Hepatocyte (in vitro differentiated cells): ENCODE data around the gene PLXNA2. TPM values are rescaled to one million over a fixed set of nuclear protein-coding genes. Genes with fewer than 3 reads are reported as not detected.

Source experiments
- DNase-seq: peaks from one replicate; pipeline ENCODE4 v3.0.0-alpha.2; 2016; ENCODE audit warnings: low spot score
- H2AFZ ChIP-seq: fragments of 200-600 bp; sonication (generic); 2 replicates; pipeline ENCODE4 v1.6.0; 2016; ENCODE audit warnings: antibody characterized with exemption, mild to moderate bottlenecking
- H3K27ac ChIP-seq: fragments of 200-600 bp; sonication (generic); 2 replicates; pipeline ENCODE4 v1.5.1; 2016; ENCODE audit warnings: mild to moderate bottlenecking
- H3K27me3 ChIP-seq: fragments of 200-600 bp; sonication (generic); 2 replicates; pipeline ENCODE4 v1.6.1; 2016
- H3K36me3 ChIP-seq: fragments of 200-600 bp; sonication (generic); replicated peaks from 2 replicates; pipeline ENCODE4 v1.5.1; 2016; ENCODE audit warnings: low read depth; ENCODE audit not compliant: insufficient read depth
- H3K4me1 ChIP-seq: fragments of 200-600 bp; sonication (generic); 2 replicates; pipeline ENCODE4 v1.5.1; 2016; ENCODE audit warnings: mild to moderate bottlenecking, moderate library complexity; ENCODE audit not compliant: insufficient read depth
- H3K4me2 ChIP-seq: fragments of 200-600 bp; sonication (generic); 2 replicates; pipeline ENCODE4 v1.6.0; 2016
- H3K4me3 ChIP-seq: fragments of 200-600 bp; sonication (generic); 2 replicates; pipeline ENCODE4 v1.5.1; 2016; ENCODE audit warnings: mild to moderate bottlenecking
- H3K79me2 ChIP-seq: fragments of 200-600 bp; sonication (generic); 2 replicates; pipeline ENCODE4 v1.6.0; 2017; ENCODE audit warnings: mild to moderate bottlenecking
- H3K9me2 ChIP-seq: fragments of 200-600 bp; sonication (generic); replicated peaks from 2 replicates; pipeline ENCODE4 v1.6.0; 2017; ENCODE audit warnings: mild to moderate bottlenecking; ENCODE audit not compliant: insufficient read depth
- H3K9me3 ChIP-seq: fragments of 200-600 bp; sonication (generic); 2 replicates; pipeline ENCODE4 v1.5.1; 2016; ENCODE audit warnings: low read depth, mild to moderate bottlenecking
- H4K20me1 ChIP-seq: fragments of 200-600 bp; sonication (generic); 2 replicates; pipeline ENCODE4 v1.6.0; 2016; ENCODE audit warnings: mild to moderate bottlenecking; ENCODE audit not compliant: insufficient read depth, poor library complexity, severe bottlenecking
- CTCF ChIP-seq: fragments of 200-600 bp; sonication (generic); IDR thresholded peaks from 2 replicates; pipeline ENCODE4 v1.5.1; 2016; ENCODE audit warnings: antibody characterized with exemption, mild to moderate bottlenecking; ENCODE audit not compliant: poor library complexity
- EZH2 ChIP-seq: fragments of 200-600 bp; sonication (generic); IDR thresholded peaks from 2 replicates; pipeline ENCODE4 v1.6.1; 2016; ENCODE audit warnings: antibody characterized with exemption, mild to moderate bottlenecking, borderline replicate concordance
- EZH2phosphoT487 ChIP-seq: fragments of 200-600 bp; sonication (generic); IDR thresholded peaks from one replicate; pipeline ENCODE4 v1.6.1; 2018; ENCODE audit warnings: antibody characterized with exemption, mild to moderate bottlenecking, low read depth, moderate library complexity; ENCODE audit not compliant: unreplicated experiment, severe bottlenecking
- WGBS: methylation state at CpG from one replicate; pipeline ENCODE4 v1.1.6; 2016; ENCODE audit warnings: low lambda C conversion rate; ENCODE audit errors: missing lambda C conversion rate; 5-methylcytosine and 5-hydroxymethylcytosine counted together
- polyA plus RNA-seq: library from polyadenylated mRNA; unstranded; fragments of >200 nt; fragmentation: Nextera tagmentation; extraction: Ambion mirVana; gene quantifications from 2 replicates; pipeline ENCODE4 v1.2.1, GENCODE V29; 2016
- total RNA-seq: library from RNA; depleted of rRNA; stranded (reverse); fragments of >200 nt; gene quantifications from 2 replicates; pipeline ENCODE4 v1.2.3, GENCODE V29; 2014

The PLXNA2 gene
- total and polyA plus RNA-seq, 2 experiments from 2014 or later, result 9.8 to 13.1 TPM

- no peaks in the 10 kb centered on the region for H3K9me2 ChIP-seq
These were observed 241.5 kb downstream of the PLXNA2 start for GRCh38 chr1:208002672-208003071.

GRCh38 chr1:208002078-208002477 lies 242.1 kb downstream of the PLXNA2 start:
- no peaks in the 10 kb centered on the region for H3K79me2 ChIP-seq
- no peaks in the 10 kb centered on the region for H4K20me1 ChIP-seq
- no peak for DNase-seq
- H3K9me3 ChIP-seq, result no peaks in the 10 kb centered on the region
- H3K27me3 ChIP-seq, result no peaks in the 10 kb centered on the region
- no peaks in the 10 kb centered on the region for H3K4me1 ChIP-seq
- H3K4me2 ChIP-seq, result no peak overlapping the region
- H3K9me2 ChIP-seq, result no peaks in the 10 kb centered on the region
- 92% methylated on average over 6 of the region's 6 CpGs for WGBS
- H3K27ac ChIP-seq, result no peak overlapping the region
- H3K36me3 ChIP-seq, result no peaks in the 10 kb centered on the region
- no peak overlapping the region for H3K4me3 ChIP-seq
- TF ChIP-seq EZH2 (no peak), CTCF (no peak), EZH2phosphoT487 (no peak)
- H2AFZ ChIP-seq, result no peak overlapping the region

More at GRCh38 chr1:208002672-208003071, 241.5 kb downstream of the PLXNA2 start:
- Histone ChIP-seq H3K27ac (no peak overlapping the region), H3K79me2 (no peaks in the 10 kb centered on the region), H3K36me3 (no peaks in the 10 kb centered on the region), H3K9me3 (no peaks in the 10 kb centered on the region), H2AFZ (no peak overlapping the region), H3K4me2 (no peak overlapping the region), H3K27me3 (no peaks in the 10 kb centered on the region), H3K4me3 (no peak overlapping the region), H3K4me1 (no peaks in the 10 kb centered on the region), H4K20me1 (no peaks in the 10 kb centered on the region)
- TF ChIP-seq EZH2phosphoT487 (no peak), CTCF (no peak), EZH2 (no peak)
- no peak for DNase-seq
- WGBS, result 94% methylated on average over 8 of the region's 8 CpGs

- Histone ChIP-seq H3K4me2 (no peak overlapping the region), H3K4me3 (no peak overlapping the region), H3K4me1 (no peaks in the 10 kb centered on the region), H3K27ac (no peak overlapping the region), H3K9me2 (no peaks in the 10 kb centered on the region), H3K79me2 (no peaks in the 10 kb centered on the region), H2AFZ (no peak overlapping the region), H3K9me3 (no peaks in the 10 kb centered on the region), H3K27me3 (peaks cover 2% of the 10 kb centered on the region), H3K36me3 (no peaks in the 10 kb centered on the region), H4K20me1 (no peaks in the 10 kb centered on the region)
- DNase-seq, result no peak
- 80% methylated on average over 4 of the region's 4 CpGs for WGBS
- TF ChIP-seq CTCF (no peak), EZH2 (no peak)
These were observed 243.7 kb downstream of the PLXNA2 start for GRCh38 chr1:208000504-208000903.

- TF ChIP-seq EZH2phosphoT487 (no peak), EZH2 (no peak), CTCF (no peak)
- Histone ChIP-seq H4K20me1 (no peaks in the 10 kb centered on the region), H3K27ac (no peak overlapping the region), H3K9me2 (no peaks in the 10 kb centered on the region), H3K4me2 (no peak overlapping the region), H3K4me1 (no peaks in the 10 kb centered on the region), H3K79me2 (no peaks in the 10 kb centered on the region), H3K27me3 (peaks cover 2% of the 10 kb centered on the region), H3K36me3 (no peaks in the 10 kb centered on the region), H3K9me3 (no peaks in the 10 kb centered on the region), H3K4me3 (no peak overlapping the region), H2AFZ (no peak overlapping the region)
- no peak for DNase-seq
These were observed 244.2 kb downstream of the PLXNA2 start for GRCh38 chr1:207999972-208000371.
